HepG2 (cell line): Measurements from ENCODE around the gene RSPRY1. TPM values are rescaled to one million over a fixed set of nuclear protein-coding genes. Genes with fewer than 3 reads are reported as not detected.
A peak's percentile ranks its signal among the peaks of the same experiment; 100 is the strongest.

Source experiments
- ATAC-seq: fragments of 200-7000 bp; cut with Tn5 transposase; 3 replicates; pipeline ENCODE4 v1.9.1; 2020; ENCODE audit warnings: mild to moderate bottlenecking, moderate library complexity
- BruUV-seq: library from RNA; stranded (reverse); fragments of 400-500 nt; replicated peaks from 2 replicates; lab custom pipeline; 2021; lab: Mats Ljungman, UMichigan
- CTCF ChIA-PET: fragments of 300-600 bp; formaldehyde crosslinking; extraction: SDS; loops from one replicate; lab custom pipeline; 2021; ENCODE audit warnings: low total read pairs, inconsistent platforms, low intra/inter-chr PET ratio; lab: Yijun Ruan, JAX
- POLR2A ChIA-PET: fragments of 350-600 bp; sonication (Branson Sonifier 250); formaldehyde crosslinking; loops from one replicate; lab custom pipeline; 2020; ENCODE audit warnings: antibody characterized with exemption, inconsistent platforms; lab: Yijun Ruan, JAX
- DNase-seq: peaks from one replicate; pipeline ENCODE4 v3.0.0-alpha.2; 2015; ENCODE audit warnings: low spot score
- FAIRE-seq: peaks from 3 replicates; lab custom pipeline; 2011; peaks lifted over from hg19 to GRCh38; lab: Jason Lieb, UNC
- H2AFZ ChIP-seq: one replicate; pipeline ENCODE4 v1.6.1; 2011; ENCODE audit warnings: low read length, inconsistent platforms
- H3K27ac ChIP-seq: fragments of 300-600 bp; 3 replicates; pipeline ENCODE4 v1.8.0; 2011; ENCODE audit warnings: mixed run types, mild to moderate bottlenecking, mixed read lengths, low read length, inconsistent platforms; ENCODE audit not compliant: insufficient read depth; ENCODE audit errors: extremely low read length
- H3K27me3 ChIP-seq, 2 experiments: fragments of 200-600 bp in 1 of 2; 2 replicates in 1 of 2; 3 replicates in 1 of 2; pipeline versions ENCODE4 v1.6.0 to v1.8.0; 2011; ENCODE audit warnings: low read length in 2 of 2, mild to moderate bottlenecking in 2 of 2, moderate library complexity in 2 of 2, inconsistent platforms in 1 of 2; ENCODE audit not compliant: insufficient read depth in 2 of 2, control insufficient read depth in 1 of 2
- H3K36me3 ChIP-seq, 2 experiments: fragments of 200-600 bp in 1 of 2; replicated peaks in 1 of 2; 2 replicates in 1 of 2; 3 replicates in 1 of 2; pipeline versions ENCODE4 v1.5.1 to v1.8.0; 2011; ENCODE audit warnings: low read length in 2 of 2, inconsistent platforms in 1 of 2; ENCODE audit not compliant: insufficient read depth in 2 of 2, control insufficient read depth in 1 of 2
- H3K4me1 ChIP-seq: 2 replicates; pipeline ENCODE4 v1.5.1; 2012; ENCODE audit warnings: low read length, inconsistent platforms; ENCODE audit not compliant: insufficient read depth
- H3K4me2 ChIP-seq: 2 replicates; pipeline ENCODE4 v1.6.0; 2011; ENCODE audit warnings: low read depth, low read length, inconsistent platforms
- H3K4me3 ChIP-seq, 3 experiments: fragments of 200-600 bp in 1 of 3; sonication (generic), shearing (Covaris generic) in 1 of 3; replicated peaks in 1 of 3; 2 replicates each; pipeline ENCODE4 v1.5.1; 2011 to 2016; ENCODE audit warnings: low read length in 3 of 3, inconsistent platforms in 2 of 3, low read depth in 2 of 3, mild to moderate bottlenecking in 2 of 3, control low read depth in 1 of 3, mixed read lengths in 1 of 3; ENCODE audit not compliant: insufficient read depth in 1 of 3
- H3K79me2 ChIP-seq: one replicate; pipeline ENCODE4 v1.6.1; 2011; ENCODE audit warnings: low read length, inconsistent platforms; ENCODE audit not compliant: insufficient read depth
- H3K9ac ChIP-seq: 2 replicates; pipeline ENCODE4 v1.6.0; 2011; ENCODE audit warnings: mild to moderate bottlenecking, low read depth, low read length, inconsistent platforms; ENCODE audit not compliant: insufficient read depth
- H3K9me3 ChIP-seq: 2 replicates; pipeline ENCODE4 v1.5.1; 2012; ENCODE audit warnings: mild to moderate bottlenecking, low read length
- H4K20me1 ChIP-seq: 2 replicates; pipeline ENCODE4 v1.6.0; 2011; ENCODE audit warnings: inconsistent platforms, mild to moderate bottlenecking, low read length, moderate library complexity; ENCODE audit not compliant: insufficient read depth
- BHLHE40 ChIP-seq: IDR thresholded peaks from 2 replicates; pipeline ENCODE4 v1.6.1; 2011; ENCODE audit warnings: low read length, improper control_type of control experiment
- CREB1 ChIP-seq, 2 experiments: fragments of 450-650 bp in 1 of 2; IDR thresholded peaks; 2 replicates each; pipeline ENCODE4 v1.6.1; 2016 to 2017; ENCODE audit warnings: control low read depth in 1 of 2, mild to moderate bottlenecking in 1 of 2, missing compliant biosample characterization in 1 of 2, missing genetic modification characterization in 1 of 2
- FOXP1 ChIP-seq, 2 experiments: fragments of 450-650 bp in 1 of 2; IDR thresholded peaks; 2 replicates each; pipeline ENCODE4 v1.6.1; 2017 to 2018; ENCODE audit warnings: antibody characterized with exemption in 1 of 2
- IKZF4 ChIP-seq: sonication (generic); formaldehyde crosslinking; IDR thresholded peaks from 2 replicates; pipeline ENCODE4 v1.5.1; 2020; ENCODE audit warnings: borderline replicate concordance, mild to moderate bottlenecking, low read depth, missing genetic modification reagents; ENCODE audit errors: not compliant biosample characterization
- MXD4 ChIP-seq: IDR thresholded peaks from 2 replicates; pipeline ENCODE4 v1.6.1; 2016; ENCODE audit warnings: mild to moderate bottlenecking, missing biosample characterization, missing genetic modification reagents
- NONO ChIP-seq, 2 experiments: fragments of 450-650 bp in 1 of 2; sonication (generic) in 1 of 2; formaldehyde crosslinking in 1 of 2; IDR thresholded peaks in 1 of 2; conservative IDR thresholded peaks in 1 of 2; 2 replicates each; pipeline versions ENCODE4 v1.6.1 to v1.8.0; 2017 to 2022; ENCODE audit warnings: mild to moderate bottlenecking in 1 of 2, missing genetic modification reagents in 1 of 2, moderate library complexity in 1 of 2
- POLR2A ChIP-seq, 2 experiments: IDR thresholded peaks; 2 replicates each; pipeline ENCODE4 v1.6.1; 2011; ENCODE audit warnings: low read depth in 2 of 2, low read length in 2 of 2, mild to moderate bottlenecking in 1 of 2, moderate library complexity in 1 of 2; ENCODE audit not compliant: insufficient read depth in 1 of 2
- POLR2AphosphoS2 ChIP-seq: IDR thresholded peaks from 2 replicates; pipeline ENCODE4 v1.6.1; 2011; ENCODE audit warnings: low read depth, low read length, improper control_type of control experiment
- REPIN1 ChIP-seq: sonication (generic); formaldehyde crosslinking; IDR thresholded peaks from 2 replicates; pipeline ENCODE4 v1.8.0; 2022; ENCODE audit warnings: missing genetic modification reagents, low read depth, mild to moderate bottlenecking, borderline replicate concordance
- TCF7 ChIP-seq: sonication (generic); IDR thresholded peaks from 2 replicates; pipeline ENCODE4 v1.6.1; 2016; ENCODE audit warnings: antibody characterized with exemption, low read depth
- ZBTB21 ChIP-seq: sonication (generic); formaldehyde crosslinking; IDR thresholded peaks from 2 replicates; pipeline ENCODE4 v1.4.0; 2020; ENCODE audit warnings: missing genetic modification reagents
- ZMYM3 ChIP-seq: sonication (generic); formaldehyde crosslinking; IDR thresholded peaks from 2 replicates; pipeline ENCODE4 v1.5.1; 2020; ENCODE audit warnings: mild to moderate bottlenecking, missing genetic modification reagents
- ZNF207 ChIP-seq: fragments of 450-650 bp; IDR thresholded peaks from 2 replicates; pipeline ENCODE4 v1.6.1; 2016; ENCODE audit warnings: antibody characterized with exemption, borderline replicate concordance
- ZNF335 ChIP-seq: sonication (generic); formaldehyde crosslinking; IDR thresholded peaks from 2 replicates; pipeline ENCODE4 v1.4.0; 2020; ENCODE audit warnings: missing genetic modification reagents
- ZNF724P ChIP-seq: sonication (generic); formaldehyde crosslinking; IDR thresholded peaks from 2 replicates; pipeline ENCODE4 v1.8.0; 2022; ENCODE audit warnings: missing genetic modification reagents, borderline replicate concordance
- ZNF841 ChIP-seq: sonication (generic); formaldehyde crosslinking; IDR thresholded peaks from 2 replicates; pipeline ENCODE4 v1.8.1; 2023; ENCODE audit warnings: missing genetic modification reagents, borderline replicate concordance
- WGBS: methylation state at CpG from one replicate; pipeline ENCODE4 v1.1.6; 2017; ENCODE audit warnings: low lambda C conversion rate; 5-methylcytosine and 5-hydroxymethylcytosine counted together
- in situ Hi-C: cut with HindIII; loops from 2 replicates; pipeline ENCODE4 v1.10.0; 2017; ENCODE audit warnings: low pct_unique_long_range_greater_than_20kb; ENCODE audit not compliant: extremely low pct_ligation_motif_present
- intact Hi-C: fragments of 100-400 bp; cut with micrococcal nuclease; formaldehyde crosslinking; loops from one replicate; pipeline ENCODE4 v1.10.0; 2022; ENCODE audit not compliant: unreplicated experiment
- polyA plus RNA-seq, 8 experiments: library from polyadenylated mRNA; depleted of rRNA in 3 of 8; stranded (reverse) in 7 of 8; unstranded in 1 of 8; fragments of >200 nt; fragmentation: Illumina TruSeq in 4 of 8; extraction: Trizol in 4 of 8; gene quantifications; 2 replicates each; pipeline versions ENCODE4 v1.2.1 to v1.2.3, GENCODE V29; 2011 to 2016; ENCODE audit warnings: low read depth in 4 of 8, missing spikeins in 1 of 8, mixed read lengths in 1 of 8; ENCODE audit not compliant: insufficient read depth in 1 of 8
- total RNA-seq, 5 experiments: library from RNA; depleted of rRNA; stranded (reverse); fragments of >200 nt; fragmentation: Illumina TruSeq; extraction: Trizol; gene quantifications; 2 replicates each; pipeline ENCODE4 v1.2.3, GENCODE V29; 2016; ENCODE audit warnings: low read depth in 1 of 5
- TF ChIP-seq, protein P1 (sequence below): IDR thresholded peaks from 2 replicates; pipeline ENCODE4 v1.6.1; 2012; ENCODE audit warnings: inconsistent platforms
- TF ChIP-seq, protein P2 (sequence below): sonication (generic); formaldehyde crosslinking; IDR thresholded peaks from 2 replicates; pipeline ENCODE4 v1.5.0; 2020; ENCODE audit warnings: missing genetic modification reagents
- TF ChIP-seq, protein P3 (sequence below): sonication (generic); formaldehyde crosslinking; IDR thresholded peaks from 2 replicates; pipeline ENCODE4 v1.4.0; 2020; ENCODE audit warnings: mild to moderate bottlenecking, low read depth, missing genetic modification reagents
- TF ChIP-seq, protein P4 (sequence below): sonication (generic); formaldehyde crosslinking; IDR thresholded peaks from 2 replicates; pipeline ENCODE4 v1.5.0; 2020; ENCODE audit warnings: mild to moderate bottlenecking, missing genetic modification reagents

RSPRY1 gene
- total and polyA plus RNA-seq, 2 of the 13 experiments (the other 11 are each of a cell fraction or from before 2014, with no cell fraction given), result 53.4 to 61.0 TPM

DNA sequence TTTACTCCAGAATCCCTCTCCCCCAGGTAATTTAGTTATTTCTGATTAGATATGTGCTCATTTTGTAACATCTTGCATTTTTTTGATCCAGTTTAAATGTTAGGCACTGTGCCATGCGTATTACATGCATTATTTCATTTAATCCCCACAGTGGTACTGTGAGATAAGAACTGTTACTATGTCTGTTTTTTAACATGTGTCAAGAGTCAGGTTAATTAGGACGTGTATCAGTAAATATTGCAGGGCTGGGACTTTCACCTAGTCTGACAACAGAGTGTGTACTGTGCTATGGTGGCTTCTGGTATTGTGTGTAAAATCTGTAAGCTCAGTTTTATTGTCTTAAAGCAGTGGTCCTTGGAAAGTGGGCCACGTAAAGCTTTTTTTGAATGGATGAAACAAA lies 10.6 kb downstream of the RSPRY1 start:
- no peak overlapping the region for H3K4me2 ChIP-seq
- H2AFZ ChIP-seq, result no peak overlapping the region
- H3K9me3 ChIP-seq, result no peaks in the 10 kb centered on the region
- no peak for FAIRE-seq
- H3K79me2 ChIP-seq, result peaks cover 76% of the 10 kb centered on the region
- ATAC-seq, result peak; percentile 18; the same call in 1 of the 3 replicates
- 65% methylated on average over 3 of the region's 3 CpGs for WGBS
- H3K27me3 ChIP-seq, result no peaks in the 10 kb centered on the region; a peak in 1 of 5 replicates
- POLR2A ChIA-PET, result interaction anchor here (0.9 to 1.0 kb wide), 2 partner anchors 9 to 11 kb away, joined by 3 to 6 read pairs; partner anchors contain the start of genes PSME3IP1 and RSPRY1
- CTCF ChIA-PET, result no interaction called here
- peaks cover 78% of the 10 kb centered on the region for H3K4me1 ChIP-seq
- peaks cover 0 to 6% of the 10 kb centered on the region in 2 experiments; a peak in 2 of 5 replicates for H3K36me3 ChIP-seq
- DNase-seq, result no peak
- in situ Hi-C loops, result no loop called here
- H4K20me1 ChIP-seq, result peaks cover 38% of the 10 kb centered on the region
- no peak overlapping the region for H3K4me3 ChIP-seq
- intact Hi-C loops, result no loop called here
- no TSS peak for BruUV-seq
- H3K27ac ChIP-seq, result peak overlapping the region; percentile 31
- H3K9ac ChIP-seq, result 0 out of 2 replicates have a peak overlapping the region, but pooled peaks have one; percentile 2
- TF ChIP-seq, protein P1, sequence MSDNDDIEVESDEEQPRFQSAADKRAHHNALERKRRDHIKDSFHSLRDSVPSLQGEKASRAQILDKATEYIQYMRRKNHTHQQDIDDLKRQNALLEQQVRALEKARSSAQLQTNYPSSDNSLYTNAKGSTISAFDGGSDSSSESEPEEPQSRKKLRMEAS, result no peak
- TF ChIP-seq ZBTB21 (CRISPR knock-in tag) (no peak), IKZF4 (no peak), ZNF841 (CRISPR knock-in tag) (no peak), ZNF335 (CRISPR knock-in tag) (no peak), MXD4 (no peak), POLR2A (IDR thresholded peaks at IDR 0.05; ENCODE audit: insufficient read depth in 1 of 2, low read depth in 2 of 2, low read length in 2 of 2) (no peak), CREB1 (IDR thresholded peaks at IDR 0.05) (no peak), CREB1 (CRISPR knock-in tag; IDR thresholded peaks at IDR 0.05) (0 out of 2 replicates have a peak, but pooled peaks have one; percentile 23), NONO (IDR thresholded peaks at IDR 0.05) (no peak), NONO (CRISPR knock-in tag; conservative IDR thresholded peaks at IDR 0.05) (no peak), FOXP1 (IDR thresholded peaks at IDR 0.05) (no peak), FOXP1 (CRISPR knock-in tag; IDR thresholded peaks at IDR 0.05) (peak; percentile 30; the same call in 1 of the 2 replicates), TCF7 (no peak), ZNF207 (no peak), BHLHE40 (no peak), ZMYM3 (CRISPR knock-in tag) (no peak), REPIN1 (CRISPR knock-in tag) (no peak), ZNF724P (CRISPR knock-in tag) (no peak), POLR2AphosphoS2 (no peak)
- TF ChIP-seq, protein P2, sequence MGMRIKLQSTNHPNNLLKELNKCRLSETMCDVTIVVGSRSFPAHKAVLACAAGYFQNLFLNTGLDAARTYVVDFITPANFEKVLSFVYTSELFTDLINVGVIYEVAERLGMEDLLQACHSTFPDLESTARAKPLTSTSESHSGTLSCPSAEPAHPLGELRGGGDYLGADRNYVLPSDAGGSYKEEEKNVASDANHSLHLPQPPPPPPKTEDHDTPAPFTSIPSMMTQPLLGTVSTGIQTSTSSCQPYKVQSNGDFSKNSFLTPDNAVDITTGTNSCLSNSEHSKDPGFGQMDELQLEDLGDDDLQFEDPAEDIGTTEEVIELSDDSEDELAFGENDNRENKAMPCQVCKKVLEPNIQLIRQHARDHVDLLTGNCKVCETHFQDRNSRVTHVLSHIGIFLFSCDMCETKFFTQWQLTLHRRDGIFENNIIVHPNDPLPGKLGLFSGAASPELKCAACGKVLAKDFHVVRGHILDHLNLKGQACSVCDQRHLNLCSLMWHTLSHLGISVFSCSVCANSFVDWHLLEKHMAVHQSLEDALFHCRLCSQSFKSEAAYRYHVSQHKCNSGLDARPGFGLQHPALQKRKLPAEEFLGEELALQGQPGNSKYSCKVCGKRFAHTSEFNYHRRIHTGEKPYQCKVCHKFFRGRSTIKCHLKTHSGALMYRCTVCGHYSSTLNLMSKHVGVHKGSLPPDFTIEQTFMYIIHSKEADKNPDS (CRISPR knock-in tag), result no peak
- TF ChIP-seq, protein P3, sequence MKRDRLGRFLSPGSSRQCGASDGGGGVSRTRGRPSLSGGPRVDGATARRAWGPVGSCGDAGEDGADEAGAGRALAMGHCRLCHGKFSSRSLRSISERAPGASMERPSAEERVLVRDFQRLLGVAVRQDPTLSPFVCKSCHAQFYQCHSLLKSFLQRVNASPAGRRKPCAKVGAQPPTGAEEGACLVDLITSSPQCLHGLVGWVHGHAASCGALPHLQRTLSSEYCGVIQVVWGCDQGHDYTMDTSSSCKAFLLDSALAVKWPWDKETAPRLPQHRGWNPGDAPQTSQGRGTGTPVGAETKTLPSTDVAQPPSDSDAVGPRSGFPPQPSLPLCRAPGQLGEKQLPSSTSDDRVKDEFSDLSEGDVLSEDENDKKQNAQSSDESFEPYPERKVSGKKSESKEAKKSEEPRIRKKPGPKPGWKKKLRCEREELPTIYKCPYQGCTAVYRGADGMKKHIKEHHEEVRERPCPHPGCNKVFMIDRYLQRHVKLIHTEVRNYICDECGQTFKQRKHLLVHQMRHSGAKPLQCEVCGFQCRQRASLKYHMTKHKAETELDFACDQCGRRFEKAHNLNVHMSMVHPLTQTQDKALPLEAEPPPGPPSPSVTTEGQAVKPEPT (CRISPR knock-in tag), result no peak
- TF ChIP-seq, protein P4, sequence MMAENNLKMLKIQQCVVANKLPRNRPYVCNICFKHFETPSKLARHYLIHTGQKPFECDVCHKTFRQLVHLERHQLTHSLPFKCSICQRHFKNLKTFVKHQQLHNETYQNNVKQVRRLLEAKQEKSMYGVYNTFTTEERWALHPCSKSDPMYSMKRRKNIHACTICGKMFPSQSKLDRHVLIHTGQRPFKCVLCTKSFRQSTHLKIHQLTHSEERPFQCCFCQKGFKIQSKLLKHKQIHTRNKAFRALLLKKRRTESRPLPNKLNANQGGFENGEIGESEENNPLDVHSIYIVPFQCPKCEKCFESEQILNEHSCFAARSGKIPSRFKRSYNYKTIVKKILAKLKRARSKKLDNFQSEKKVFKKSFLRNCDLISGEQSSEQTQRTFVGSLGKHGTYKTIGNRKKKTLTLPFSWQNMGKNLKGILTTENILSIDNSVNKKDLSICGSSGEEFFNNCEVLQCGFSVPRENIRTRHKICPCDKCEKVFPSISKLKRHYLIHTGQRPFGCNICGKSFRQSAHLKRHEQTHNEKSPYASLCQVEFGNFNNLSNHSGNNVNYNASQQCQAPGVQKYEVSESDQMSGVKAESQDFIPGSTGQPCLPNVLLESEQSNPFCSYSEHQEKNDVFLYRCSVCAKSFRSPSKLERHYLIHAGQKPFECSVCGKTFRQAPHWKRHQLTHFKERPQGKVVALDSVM (CRISPR knock-in tag), result no peak
